Measurements from ENCODE around the gene LRFN5. TPM values are rescaled to one million over a fixed set of nuclear protein-coding genes. Genes with fewer than 3 reads are reported as not detected.

The LRFN5 gene
- total RNA-seq, 1 experiment from 2014 or later = not detected

DNA sequence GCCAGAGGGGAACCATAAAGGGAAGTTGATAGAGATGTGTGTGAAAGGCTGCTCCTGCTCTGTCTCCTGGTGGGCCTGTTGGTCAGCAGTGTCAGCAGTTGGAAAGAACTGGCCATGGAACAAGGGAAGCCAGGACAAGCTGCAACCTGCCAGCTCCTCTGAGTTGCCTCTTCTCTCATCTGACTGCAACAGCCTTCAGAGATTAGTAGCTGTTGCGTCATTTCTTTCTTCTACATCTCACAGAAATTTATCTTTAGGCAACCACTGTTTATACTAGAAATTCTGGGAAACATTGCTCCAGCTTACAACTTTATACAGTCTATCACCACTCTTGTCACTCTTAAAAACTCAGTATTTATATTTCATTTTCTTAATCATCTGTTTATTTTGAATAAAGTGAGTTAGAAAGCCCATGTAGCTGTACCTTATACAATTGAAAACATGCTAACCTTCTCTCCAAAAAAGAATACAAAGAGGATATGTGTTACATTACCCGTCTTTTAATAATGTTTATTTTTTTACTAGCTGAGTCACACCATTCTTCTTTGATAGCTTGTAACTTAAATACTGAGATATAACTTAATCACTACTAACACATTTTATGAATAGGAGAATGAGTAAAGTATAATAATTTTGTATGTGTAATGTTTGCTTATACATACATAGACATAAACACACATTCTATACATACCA is 224.2 kb downstream of the LRFN5 start:
- peaks cover 23% of the 10 kb centered on the region for H3K4me1 Mint-ChIP-seq (ENCODE audit: insufficient read depth, unreplicated experiment)
- no peaks in the 10 kb centered on the region for H3K36me3 Mint-ChIP-seq (ENCODE audit: insufficient read depth, unreplicated experiment)
- H3K9me3 Mint-ChIP-seq (ENCODE audit: unreplicated experiment) = no peaks in the 10 kb centered on the region
- H3K4me3 Mint-ChIP-seq (ENCODE audit: unreplicated experiment) = no peak overlapping the region
- intact Hi-C loops (cut with micrococcal nuclease) = no loop called here
- TF ChIP-seq, protein P1, sequence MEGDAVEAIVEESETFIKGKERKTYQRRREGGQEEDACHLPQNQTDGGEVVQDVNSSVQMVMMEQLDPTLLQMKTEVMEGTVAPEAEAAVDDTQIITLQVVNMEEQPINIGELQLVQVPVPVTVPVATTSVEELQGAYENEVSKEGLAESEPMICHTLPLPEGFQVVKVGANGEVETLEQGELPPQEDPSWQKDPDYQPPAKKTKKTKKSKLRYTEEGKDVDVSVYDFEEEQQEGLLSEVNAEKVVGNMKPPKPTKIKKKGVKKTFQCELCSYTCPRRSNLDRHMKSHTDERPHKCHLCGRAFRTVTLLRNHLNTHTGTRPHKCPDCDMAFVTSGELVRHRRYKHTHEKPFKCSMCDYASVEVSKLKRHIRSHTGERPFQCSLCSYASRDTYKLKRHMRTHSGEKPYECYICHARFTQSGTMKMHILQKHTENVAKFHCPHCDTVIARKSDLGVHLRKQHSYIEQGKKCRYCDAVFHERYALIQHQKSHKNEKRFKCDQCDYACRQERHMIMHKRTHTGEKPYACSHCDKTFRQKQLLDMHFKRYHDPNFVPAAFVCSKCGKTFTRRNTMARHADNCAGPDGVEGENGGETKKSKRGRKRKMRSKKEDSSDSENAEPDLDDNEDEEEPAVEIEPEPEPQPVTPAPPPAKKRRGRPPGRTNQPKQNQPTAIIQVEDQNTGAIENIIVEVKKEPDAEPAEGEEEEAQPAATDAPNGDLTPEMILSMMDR (IDR thresholded peaks at IDR 0.05; ENCODE audit: unreplicated experiment) = no peak
- peak; percentile 70 for DNase-seq (ENCODE audit: unreplicated experiment)
- TSS peak; percentile 98 for BruUV-seq (replicated peaks)
- ChIA-PET POLR2A (interaction anchor here (0.6 to 2.4 kb wide), 4 partner anchors 19 to 610 kb away, joined by 3 to 12 read pairs (median 3); no protein-coding TSS in a partner anchor), CTCF (interaction anchor here (0.6 kb wide), 2 partner anchors 93 to 293 kb away, joined by 3 read pairs; no protein-coding TSS in a partner anchor)
- H3K27ac Mint-ChIP-seq (ENCODE audit: low read depth, unreplicated experiment) = peak overlapping the region; percentile 63
- H3K27me3 Mint-ChIP-seq (ENCODE audit: insufficient read depth, unreplicated experiment) = peaks cover 25% of the 10 kb centered on the region

DNA sequence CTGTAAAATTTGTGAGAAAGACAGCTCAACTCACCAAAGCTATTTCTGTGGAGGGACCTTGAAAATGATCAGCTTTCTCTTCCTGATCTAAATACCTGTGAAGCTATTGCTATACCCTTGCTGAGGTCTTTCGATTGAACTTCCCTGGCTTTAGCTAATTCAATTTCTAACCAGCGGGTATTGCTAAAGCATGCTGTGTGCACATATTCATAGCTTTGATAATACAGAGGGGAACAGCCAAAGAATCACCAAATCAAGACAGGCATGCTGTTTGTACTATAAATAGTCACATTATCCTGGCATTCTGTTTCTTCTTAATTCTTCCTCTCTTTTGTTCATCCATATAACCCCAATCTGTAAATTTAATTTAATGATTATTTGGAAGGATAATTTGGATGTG is 233.0 kb downstream of the LRFN5 start:
- Mint-ChIP-seq H3K36me3 (ENCODE audit: insufficient read depth, unreplicated experiment) (no peaks in the 10 kb centered on the region), H3K4me1 (ENCODE audit: insufficient read depth, unreplicated experiment) (no peaks in the 10 kb centered on the region), H3K27me3 (ENCODE audit: insufficient read depth, unreplicated experiment) (peaks cover 43% of the 10 kb centered on the region), H3K9me3 (ENCODE audit: unreplicated experiment) (no peaks in the 10 kb centered on the region), H3K4me3 (ENCODE audit: unreplicated experiment) (no peak overlapping the region), H3K27ac (ENCODE audit: low read depth, unreplicated experiment) (no peak overlapping the region)
- CTCF ChIA-PET = interaction anchor here (1.2 kb wide), 1 partner anchor 226 kb away, joined by 3 read pairs; no protein-coding TSS in a partner anchor
- DNase-seq (ENCODE audit: unreplicated experiment) = no peak
- BruUV-seq (replicated peaks) = no TSS peak
- intact Hi-C loops (cut with micrococcal nuclease) = no loop called here
- TF ChIP-seq, protein P1 (IDR thresholded peaks at IDR 0.05; ENCODE audit: unreplicated experiment) = no peak
- POLR2A ChIA-PET = no interaction called here

DNA sequence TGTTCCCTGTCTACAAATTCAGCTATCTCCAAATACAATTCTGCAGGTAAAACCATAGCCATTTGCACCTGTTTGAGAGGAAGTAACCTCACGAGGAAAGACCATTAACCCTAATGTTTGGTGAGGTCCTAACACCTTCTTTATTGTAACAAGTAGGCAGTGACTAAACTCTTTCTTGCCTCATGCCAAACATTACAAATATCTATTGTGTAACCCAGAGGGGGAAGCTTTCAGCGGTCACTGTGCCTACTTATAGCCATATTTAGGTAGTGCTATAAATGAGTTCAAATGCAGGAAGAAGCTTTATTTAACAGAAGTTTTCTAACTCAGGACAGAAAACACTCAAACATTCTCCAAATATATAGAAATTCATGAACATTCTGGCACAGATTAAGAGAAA is 252.7 kb downstream of the LRFN5 start:
- Mint-ChIP-seq H3K4me3 (ENCODE audit: unreplicated experiment) (no peak overlapping the region), H3K9me3 (ENCODE audit: unreplicated experiment) (no peaks in the 10 kb centered on the region), H3K4me1 (ENCODE audit: insufficient read depth, unreplicated experiment) (no peaks in the 10 kb centered on the region), H3K27ac (ENCODE audit: low read depth, unreplicated experiment) (no peak overlapping the region), H3K27me3 (ENCODE audit: insufficient read depth, unreplicated experiment) (peaks cover 66% of the 10 kb centered on the region), H3K36me3 (ENCODE audit: insufficient read depth, unreplicated experiment) (no peaks in the 10 kb centered on the region)
- intact Hi-C loops (cut with micrococcal nuclease) = no loop called here
- ChIA-PET POLR2A (interaction anchor here (0.9 to 1.8 kb wide), 3 partner anchors 12 to 53 kb away, joined by 3 to 12 read pairs (median 3); no protein-coding TSS in a partner anchor), CTCF (interaction anchor here (0.7 kb wide), 1 partner anchor 63 kb away, joined by 3 read pairs; no protein-coding TSS in a partner anchor)
- peak; percentile 67 for DNase-seq (ENCODE audit: unreplicated experiment)
- TF ChIP-seq, protein P1 (IDR thresholded peaks at IDR 0.05; ENCODE audit: unreplicated experiment) = no peak
- BruUV-seq (replicated peaks) = no TSS peak

DNA sequence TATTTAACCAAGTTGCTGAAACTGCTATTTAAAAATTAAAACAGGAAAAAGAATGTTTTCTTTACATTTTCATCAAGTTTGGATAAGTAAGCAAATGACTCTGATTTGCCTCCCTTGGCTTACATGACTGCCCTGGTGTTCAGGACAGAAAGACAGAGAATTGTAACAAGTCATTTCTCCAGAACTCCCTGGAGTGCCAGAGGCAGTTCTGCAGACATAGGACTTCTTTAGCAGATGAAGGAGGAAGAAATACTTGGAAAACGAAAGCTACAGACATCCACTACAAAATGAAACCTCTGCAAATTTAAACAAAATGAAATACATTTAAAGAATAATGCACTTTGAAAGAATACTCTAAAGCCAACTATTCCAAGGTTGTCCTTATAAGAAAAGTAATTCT is 253.9 kb downstream of the LRFN5 start:
- H3K4me3 Mint-ChIP-seq (ENCODE audit: unreplicated experiment) = no peak overlapping the region
- H3K9me3 Mint-ChIP-seq (ENCODE audit: unreplicated experiment) = no peaks in the 10 kb centered on the region
- TF ChIP-seq, protein P1 (IDR thresholded peaks at IDR 0.05; ENCODE audit: unreplicated experiment) = no peak
- intact Hi-C loops (cut with micrococcal nuclease) = no loop called here
- peaks cover 66% of the 10 kb centered on the region for H3K27me3 Mint-ChIP-seq (ENCODE audit: insufficient read depth, unreplicated experiment)
- CTCF ChIA-PET = no interaction called here
- no peak overlapping the region for H3K27ac Mint-ChIP-seq (ENCODE audit: low read depth, unreplicated experiment)
- DNase-seq (ENCODE audit: unreplicated experiment) = no peak
- no peaks in the 10 kb centered on the region for H3K4me1 Mint-ChIP-seq (ENCODE audit: insufficient read depth, unreplicated experiment)
- POLR2A ChIA-PET = interaction anchor here (1.8 kb wide), 1 partner anchor 31 kb away, joined by 12 read pairs; no protein-coding TSS in a partner anchor
- BruUV-seq (replicated peaks) = no TSS peak
- H3K36me3 Mint-ChIP-seq (ENCODE audit: insufficient read depth, unreplicated experiment) = no peaks in the 10 kb centered on the region

All from MCF 10A (cell line).